MM.1S (cell line): ENCODE measurements around the gene RIPPLY3.

ENCODE experiments used
- DNase-seq: peaks from one replicate; pipeline ENCODE4 v3.0.0-alpha.2; 2015
- H2AFZ ChIP-seq: fragments of 300-600 bp; sonication (generic); 2 replicates; pipeline ENCODE4 v1.6.0; 2016; ENCODE audit warnings: antibody characterized with exemption, low read length
- H3F3A ChIP-seq: fragments of 300-600 bp; sonication (generic); 2 replicates; pipeline ENCODE4 v1.6.1; 2016; ENCODE audit warnings: mild to moderate bottlenecking, antibody characterized with exemption, low read length, moderate library complexity, mixed read lengths; ENCODE audit not compliant: insufficient read depth
- H3K27ac ChIP-seq: fragments of 300-600 bp; sonication (generic); 2 replicates; pipeline ENCODE4 v1.5.1; 2016; ENCODE audit warnings: mild to moderate bottlenecking, low read length
- H3K27me3 ChIP-seq: fragments of 300-600 bp; sonication (generic); replicated peaks from 2 replicates; pipeline ENCODE4 v1.6.0; 2016; ENCODE audit warnings: low read length; ENCODE audit not compliant: insufficient read depth
- H3K36me3 ChIP-seq: fragments of 300-600 bp; sonication (generic); replicated peaks from 2 replicates; pipeline ENCODE4 v1.6.1; 2016; ENCODE audit warnings: mild to moderate bottlenecking, low read length, mixed read lengths; ENCODE audit not compliant: insufficient read depth
- H3K4me1 ChIP-seq: fragments of 300-600 bp; sonication (generic); 2 replicates; pipeline ENCODE4 v1.6.1; 2016; ENCODE audit warnings: low read length, mixed read lengths
- H3K4me2 ChIP-seq: fragments of 300-600 bp; sonication (generic); 2 replicates; pipeline ENCODE4 v1.6.0; 2016; ENCODE audit warnings: low read depth, low read length
- H3K4me3 ChIP-seq: fragments of 300-600 bp; sonication (generic); 2 replicates; pipeline ENCODE4 v1.5.1; 2016; ENCODE audit warnings: low read length, mixed read lengths
- H3K79me2 ChIP-seq: fragments of 300-600 bp; sonication (generic); 2 replicates; pipeline ENCODE4 v1.6.1; 2016; ENCODE audit warnings: mixed run types, low read length, mixed read lengths
- H3K9ac ChIP-seq: fragments of 300-600 bp; sonication (generic); 2 replicates; pipeline ENCODE4 v1.6.1; 2016; ENCODE audit warnings: low read length, mixed read lengths
- H3K9me2 ChIP-seq: fragments of 300-600 bp; sonication (generic); replicated peaks from 2 replicates; pipeline ENCODE4 v1.6.1; 2016; ENCODE audit warnings: mild to moderate bottlenecking, low read length, mixed read lengths; ENCODE audit not compliant: insufficient read depth
- H3K9me3 ChIP-seq: fragments of 300-600 bp; sonication (generic); replicated peaks from 2 replicates; pipeline ENCODE4 v1.6.1; 2016; ENCODE audit warnings: mild to moderate bottlenecking, low read length, mixed read lengths; ENCODE audit not compliant: insufficient read depth
- H4K20me1 ChIP-seq: fragments of 300-600 bp; sonication (generic); 2 replicates; pipeline ENCODE4 v1.6.1; 2016; ENCODE audit warnings: mild to moderate bottlenecking, low read length, moderate library complexity, mixed read lengths; ENCODE audit not compliant: insufficient read depth
- CTCF ChIP-seq: fragments of 300-600 bp; sonication (generic); IDR thresholded peaks from 2 replicates; pipeline ENCODE4 v1.5.1; 2016; ENCODE audit warnings: antibody characterized with exemption, low read length, mixed read lengths
- EZH2 ChIP-seq: fragments of 300-600 bp; sonication (generic); optimal IDR thresholded peaks from 2 replicates; pipeline ENCODE3; 2017; ENCODE audit warnings: low read depth, mild to moderate bottlenecking, antibody characterized with exemption, low read length, mixed read lengths
- EZH2phosphoT487 ChIP-seq: fragments of 300-600 bp; sonication (generic); IDR thresholded peaks from 2 replicates; pipeline ENCODE4 v1.6.1; 2018; ENCODE audit warnings: antibody characterized with exemption, low read length

RIPPLY3 gene

DNA sequence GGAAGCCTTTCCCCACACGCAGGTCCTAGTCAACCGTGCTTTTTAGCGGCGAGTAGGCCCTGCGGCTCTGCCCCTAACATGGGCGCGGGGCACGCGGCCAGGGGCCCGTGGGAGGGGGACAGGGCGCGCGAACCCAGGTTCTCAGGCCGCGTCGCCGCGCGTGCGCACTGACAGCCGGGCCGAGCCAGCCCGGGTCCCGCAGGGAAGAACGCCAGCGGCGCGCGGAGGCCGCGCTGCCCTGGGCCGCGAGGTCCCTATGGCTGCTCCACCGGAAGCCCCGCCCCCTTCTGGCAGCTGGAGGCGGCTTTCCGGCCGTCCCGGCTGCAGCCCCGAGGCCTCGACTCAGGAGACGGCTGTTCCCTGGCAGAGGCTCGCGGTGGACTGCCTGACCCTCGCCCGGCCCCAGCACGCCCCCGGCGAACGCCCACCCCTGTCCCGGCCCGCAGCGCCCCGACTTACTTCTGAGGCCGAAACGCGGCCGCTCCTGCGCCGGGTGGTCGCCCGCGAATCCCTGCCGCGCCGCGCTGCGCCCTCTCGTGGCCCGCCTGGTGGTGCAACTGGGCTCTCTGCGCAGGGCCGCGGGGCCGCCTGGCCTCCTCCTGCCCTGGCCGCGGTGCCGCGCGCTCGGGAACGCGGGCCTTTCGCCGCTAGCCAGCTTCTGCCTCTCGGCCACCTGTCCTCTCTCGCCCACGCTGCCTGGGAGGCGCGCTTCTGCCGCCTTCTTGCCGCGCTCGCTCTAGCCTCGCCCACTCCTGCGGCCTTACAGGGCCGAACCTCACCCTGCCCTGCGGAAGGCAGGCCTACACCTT, 16.6 kb upstream of the RIPPLY3 start:
- no peak for TF ChIP-seq EZH2
- TF ChIP-seq CTCF = peak; percentile 93
- TF ChIP-seq EZH2phosphoT487 = no peak
- Histone ChIP-seq H4K20me1 (no peaks in the 10 kb centered on the region), H3K9me2 (no peaks in the 10 kb centered on the region), H3K27me3 (no peaks in the 10 kb centered on the region), H3F3A (peaks cover 7% of the 10 kb centered on the region), H3K9ac (peak overlapping the region; percentile 78), H3K27ac (peak overlapping the region; percentile 72; the same call in 1 of the 2 replicates), H3K4me3 (peak overlapping the region; percentile 69), H3K9me3 (no peaks in the 10 kb centered on the region), H2AFZ (peak overlapping the region; percentile 94), H3K4me2 (peak overlapping the region; percentile 85), H3K4me1 (peaks cover 4% of the 10 kb centered on the region; the same call in 1 of the 2 replicates), H3K79me2 (no peaks in the 10 kb centered on the region), H3K36me3 (no peaks in the 10 kb centered on the region)
- peak; percentile 98 for DNase-seq

GRCh38 chr21:36990508-36991205, 15.8 kb upstream of the RIPPLY3 start:
- DNase-seq = no peak
- H3K79me2 ChIP-seq = no peaks in the 10 kb centered on the region
- no peaks in the 10 kb centered on the region for H3K9me3 ChIP-seq
- peak overlapping the region; percentile 78; the same call in 1 of the 2 replicates for H3K9ac ChIP-seq
- no peaks in the 10 kb centered on the region for H4K20me1 ChIP-seq
- peak overlapping the region; percentile 72; the same call in 1 of the 2 replicates for H3K27ac ChIP-seq
- peak overlapping the region; percentile 69 for H3K4me3 ChIP-seq
- H3K9me2 ChIP-seq = no peaks in the 10 kb centered on the region
- H3K4me1 ChIP-seq = peaks cover 4% of the 10 kb centered on the region; the same call in 1 of the 2 replicates
- peak overlapping the region; percentile 85 for H3K4me2 ChIP-seq
- peak overlapping the region; percentile 94 for H2AFZ ChIP-seq
- H3F3A ChIP-seq = peaks cover 7% of the 10 kb centered on the region
- H3K36me3 ChIP-seq = no peaks in the 10 kb centered on the region
- H3K27me3 ChIP-seq = no peaks in the 10 kb centered on the region
- TF ChIP-seq CTCF (no peak), EZH2 (no peak), EZH2phosphoT487 (no peak)

DNA sequence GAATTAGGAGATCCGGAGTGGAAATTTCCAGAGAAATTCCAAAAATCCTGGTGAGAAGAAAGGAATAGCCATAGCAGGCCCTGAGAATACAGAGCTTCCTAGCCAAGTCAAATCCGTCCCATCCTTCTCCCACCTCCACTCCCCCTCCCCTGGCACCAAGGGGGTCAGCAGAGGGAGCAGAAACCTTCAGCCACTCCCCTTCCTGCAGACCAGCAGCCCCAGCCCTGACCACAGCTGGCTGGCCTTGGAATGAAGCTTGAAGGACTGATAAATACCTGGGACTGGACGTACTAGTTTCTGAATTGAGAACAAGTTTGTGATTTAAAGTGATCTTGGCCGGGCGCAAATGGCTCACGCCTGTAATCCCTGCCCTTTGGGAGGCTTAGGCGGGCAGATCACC, 13.8 kb upstream of the RIPPLY3 start:
- Histone ChIP-seq H3K27ac (no peak overlapping the region), H3K4me3 (no peak overlapping the region), H4K20me1 (no peaks in the 10 kb centered on the region), H3K9me3 (no peaks in the 10 kb centered on the region), H3K4me1 (peaks cover 4% of the 10 kb centered on the region; the same call in 1 of the 2 replicates), H3K9ac (no peak overlapping the region), H2AFZ (no peak overlapping the region), H3F3A (peaks cover 7% of the 10 kb centered on the region), H3K4me2 (no peak overlapping the region), H3K36me3 (no peaks in the 10 kb centered on the region), H3K79me2 (no peaks in the 10 kb centered on the region), H3K27me3 (no peaks in the 10 kb centered on the region), H3K9me2 (no peaks in the 10 kb centered on the region)
- no peak for DNase-seq
- TF ChIP-seq EZH2 (no peak), EZH2phosphoT487 (no peak), CTCF (no peak)
